ENCODE data around the gene GP5. TPM values are rescaled to one million over a fixed set of nuclear protein-coding genes. Genes with fewer than 3 reads are reported as not detected.

GP5 gene
- total and polyA plus RNA-seq, 3 donors from 2014 or later = 0.06 to 0.16 TPM; not detected in 1

DNA sequence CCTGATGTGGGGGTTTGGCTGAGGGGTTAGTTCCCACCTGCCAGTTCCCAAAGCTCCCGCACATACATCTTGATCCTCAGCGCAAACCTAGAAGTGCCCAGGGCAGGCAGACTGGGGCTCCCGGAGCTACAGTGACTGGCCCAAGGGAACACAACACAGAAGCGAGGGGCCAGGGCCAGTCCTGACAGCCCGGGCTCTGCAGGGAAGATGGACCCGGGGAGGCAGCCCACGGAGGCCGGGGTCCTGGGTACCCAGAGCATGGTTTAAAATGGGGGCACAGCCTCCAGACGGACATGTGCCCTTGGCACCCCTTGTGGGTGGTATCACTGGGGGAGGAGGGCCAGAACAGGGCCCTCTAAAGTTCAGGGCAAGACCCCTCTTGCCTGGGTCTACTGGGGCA is 53.0 kb downstream of the GP5 start:
- WGBS, 2 donors = 86 to 90% methylated on average over 9 of the region's 9 CpGs
- Histone ChIP-seq H3K36me3 (ENCODE audit: low read depth, missing control alignments) (no peaks in the 10 kb centered on the region), H3K9me3 (no peaks in the 10 kb centered on the region), H3K27me3 (no peaks in the 10 kb centered on the region), H3K4me3 (no peak overlapping the region), H3K27ac (no peak overlapping the region), H3K4me1 (no peaks in the 10 kb centered on the region)
- TF ChIP-seq POLR2A (IDR thresholded peaks at IDR 0.05) = no peak
- TF ChIP-seq, protein P1, sequence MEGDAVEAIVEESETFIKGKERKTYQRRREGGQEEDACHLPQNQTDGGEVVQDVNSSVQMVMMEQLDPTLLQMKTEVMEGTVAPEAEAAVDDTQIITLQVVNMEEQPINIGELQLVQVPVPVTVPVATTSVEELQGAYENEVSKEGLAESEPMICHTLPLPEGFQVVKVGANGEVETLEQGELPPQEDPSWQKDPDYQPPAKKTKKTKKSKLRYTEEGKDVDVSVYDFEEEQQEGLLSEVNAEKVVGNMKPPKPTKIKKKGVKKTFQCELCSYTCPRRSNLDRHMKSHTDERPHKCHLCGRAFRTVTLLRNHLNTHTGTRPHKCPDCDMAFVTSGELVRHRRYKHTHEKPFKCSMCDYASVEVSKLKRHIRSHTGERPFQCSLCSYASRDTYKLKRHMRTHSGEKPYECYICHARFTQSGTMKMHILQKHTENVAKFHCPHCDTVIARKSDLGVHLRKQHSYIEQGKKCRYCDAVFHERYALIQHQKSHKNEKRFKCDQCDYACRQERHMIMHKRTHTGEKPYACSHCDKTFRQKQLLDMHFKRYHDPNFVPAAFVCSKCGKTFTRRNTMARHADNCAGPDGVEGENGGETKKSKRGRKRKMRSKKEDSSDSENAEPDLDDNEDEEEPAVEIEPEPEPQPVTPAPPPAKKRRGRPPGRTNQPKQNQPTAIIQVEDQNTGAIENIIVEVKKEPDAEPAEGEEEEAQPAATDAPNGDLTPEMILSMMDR (IDR thresholded peaks at IDR 0.05) = no peak
- intact Hi-C loops (cut with DNase I; ENCODE audit: low total_unique reads) = loop anchor here (10.0 kb wide), 1 partner anchor 259 kb away; no protein-coding TSS in a partner anchor
- DNase-seq = no peak

Other genes with a start within 250 kb of the GP5 start
- 1 to 10 TPM; 1.1 to 1.4 TPM for gene CPN2, start 47.9 kb downstream of the GP5 start, total RNA-seq
- gene CPN2, start 47.9 kb downstream of the GP5 start, polyA plus RNA-seq (ENCODE audit: insufficient read depth, low read depth, low replicate concordance) = 0.36 TPM
- under 1 TPM in 1 of 2 donors, not detected in 1; 0.06 TPM for gene LRRC15, start 29.5 kb downstream of the GP5 start, total RNA-seq
- 0.75 TPM for gene LRRC15, start 29.5 kb downstream of the GP5 start, polyA plus RNA-seq (ENCODE audit: insufficient read depth, low read depth, low replicate concordance)
- gene ATP13A3, start 87.7 kb upstream of the GP5 start, total RNA-seq = 10 to 100 TPM; 51.8 to 62.3 TPM
- 26.6 TPM for gene ATP13A3, start 87.7 kb upstream of the GP5 start, polyA plus RNA-seq (ENCODE audit: insufficient read depth, low read depth, low replicate concordance)
- gene TMEM44, start 234.2 kb upstream of the GP5 start, total RNA-seq = 10 to 100 TPM; 10.7 to 14.9 TPM
- 6.8 TPM for gene TMEM44, start 234.2 kb upstream of the GP5 start, polyA plus RNA-seq (ENCODE audit: insufficient read depth, low read depth, low replicate concordance)

Data from testis (tissue), 3 donors.